HG03521 (cell line): ENCODE data around the gene MSX1.
A peak's percentile ranks its signal among the peaks of the same experiment; 100 is the strongest.

Experiments
- ATAC-seq: cut with Tn5 transposase; IDR thresholded peaks from one replicate; pipeline ENCODE4 v1.9.1; 2021; ENCODE audit warnings: mild to moderate bottlenecking, moderate library complexity; ENCODE audit not compliant: unreplicated experiment

MSX1 gene

GRCh38 chr4:4840351-4840750, 19.1 kb upstream of the MSX1 start:
- no peak for ATAC-seq

GRCh38 chr4:4841156-4841555, 18.3 kb upstream of the MSX1 start:
- no peak for ATAC-seq

GRCh38 chr4:4842476-4843441, 16.7 kb upstream of the MSX1 start:
- no peak for ATAC-seq

- ATAC-seq: no peak
Observed at GRCh38 chr4:4843635-4844291, 15.7 kb upstream of the MSX1 start.

GRCh38 chr4:4845027-4845426, 14.4 kb upstream of the MSX1 start:
- ATAC-seq: no peak

- no peak for ATAC-seq
Observed at GRCh38 chr4:4847011-4847410, 12.5 kb upstream of the MSX1 start.

GRCh38 chr4:4848540-4848939, 10.9 kb upstream of the MSX1 start:
- no peak for ATAC-seq

GRCh38 chr4:4849106-4849505, 10.4 kb upstream of the MSX1 start:
- ATAC-seq: no peak

- no peak for ATAC-seq
Observed at GRCh38 chr4:4849524-4850193, 9.8 kb upstream of the MSX1 start.

GRCh38 chr4:4851081-4851480, 8.4 kb upstream of the MSX1 start:
- ATAC-seq: no peak

GRCh38 chr4:4851906-4852305, 7.6 kb upstream of the MSX1 start:
- no peak for ATAC-seq

GRCh38 chr4:4852591-4853362, 6.7 kb upstream of the MSX1 start:
- ATAC-seq: peak; percentile 42

GRCh38 chr4:4853371-4853823, 6.1 kb upstream of the MSX1 start:
- ATAC-seq: no peak

- ATAC-seq: no peak
Observed at GRCh38 chr4:4853921-4854648, 5.4 kb upstream of the MSX1 start.

GRCh38 chr4:4854649-4855295, 4.7 kb upstream of the MSX1 start:
- no peak for ATAC-seq

- ATAC-seq: no peak
Observed at GRCh38 chr4:4855301-4856070, 4.0 kb upstream of the MSX1 start.

- ATAC-seq: no peak
Observed at GRCh38 chr4:4856071-4857000, 3.1 kb upstream of the MSX1 start.
